GM12874 (cell line): Measurements from ENCODE around the gene PPAN.

Experiments used
- CTCF ChIP-seq: IDR thresholded peaks from 2 replicates; pipeline ENCODE4 v1.5.1; 2011; ENCODE audit warnings: low read depth, mild to moderate bottlenecking, control low read depth, low read length, moderate library complexity; ENCODE audit not compliant: insufficient read depth

PPAN gene

DNA sequence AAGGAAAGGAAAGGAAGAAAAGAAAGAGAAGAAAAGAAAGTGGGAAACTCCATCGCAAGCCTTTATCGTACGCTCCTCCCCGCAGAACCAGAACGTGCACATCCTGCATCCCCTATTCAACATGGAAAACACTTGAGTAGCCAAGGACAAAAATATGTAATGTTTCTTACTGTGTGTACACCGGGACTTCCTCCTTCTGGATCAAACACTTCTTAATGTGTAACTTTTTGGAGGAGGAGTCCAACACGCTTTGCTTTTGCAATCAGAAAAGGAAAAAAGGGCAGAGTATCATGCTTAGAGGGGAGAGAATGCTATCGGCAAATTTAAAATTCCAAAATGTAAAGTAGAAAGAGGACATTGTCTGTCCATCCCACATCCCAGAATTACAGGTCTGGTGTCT is 27.8 kb upstream of the PPAN start:
- no peak for TF ChIP-seq CTCF

DNA sequence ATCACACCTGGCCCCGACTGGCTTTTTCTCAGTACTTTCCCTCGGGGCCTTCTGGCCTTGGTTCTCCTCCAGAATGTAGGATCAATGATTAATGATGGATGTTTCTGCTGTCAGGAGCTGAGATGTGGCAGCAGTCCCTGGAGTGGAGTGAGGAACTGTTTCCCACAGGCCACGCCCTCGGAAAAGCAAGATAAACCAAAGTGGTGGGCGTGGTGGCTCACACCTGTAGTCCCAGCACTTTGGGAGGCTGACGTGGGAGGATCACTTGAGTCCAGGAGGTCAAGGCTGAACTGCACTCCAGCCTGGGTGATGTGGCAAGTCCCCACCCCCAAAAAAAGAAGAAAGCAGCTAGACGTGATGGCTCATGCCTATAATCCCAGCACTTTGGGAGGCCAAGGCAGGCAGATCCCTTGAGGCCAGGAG is 27.1 kb upstream of the PPAN start:
- TF ChIP-seq CTCF = no peak

DNA sequence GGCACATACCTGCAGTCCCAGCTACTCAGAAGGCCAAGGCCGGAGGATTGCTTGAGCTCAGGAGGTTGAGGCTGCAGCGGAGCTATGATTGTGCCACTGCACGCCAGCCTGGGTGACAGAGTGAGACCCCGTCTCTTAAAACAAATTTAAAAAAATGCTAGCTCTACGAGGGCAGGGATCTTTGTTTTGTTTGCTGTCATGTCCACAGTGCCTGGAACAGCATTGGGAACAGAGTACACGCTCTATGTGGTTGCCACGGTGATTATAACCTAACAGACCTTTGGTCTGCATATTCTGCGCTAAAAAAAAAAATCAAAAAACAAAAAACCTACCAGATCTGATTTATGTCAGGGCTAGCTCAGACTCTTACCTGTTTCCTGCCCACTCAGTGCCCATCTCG is 22.3 kb upstream of the PPAN start:
- TF ChIP-seq CTCF = no peak

DNA sequence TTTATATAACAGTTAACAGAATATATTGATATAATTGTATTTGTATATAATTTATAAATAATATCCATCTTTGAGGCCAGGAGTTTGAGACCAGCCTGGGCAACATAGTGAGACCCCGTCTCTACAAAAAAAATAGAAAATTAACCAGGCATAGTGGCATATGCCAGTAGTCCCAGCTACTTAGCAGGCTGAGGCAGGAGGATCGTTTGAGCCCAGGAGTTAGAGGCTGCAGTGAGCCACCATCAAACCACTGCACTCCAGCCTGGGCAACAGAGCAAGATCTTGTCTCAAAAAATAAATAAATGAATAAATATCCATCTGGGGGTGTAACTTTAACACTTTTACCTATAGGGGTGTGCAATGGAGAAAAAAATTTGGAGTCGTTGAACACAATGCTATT is 21.4 kb upstream of the PPAN start:
- no peak for TF ChIP-seq CTCF

DNA sequence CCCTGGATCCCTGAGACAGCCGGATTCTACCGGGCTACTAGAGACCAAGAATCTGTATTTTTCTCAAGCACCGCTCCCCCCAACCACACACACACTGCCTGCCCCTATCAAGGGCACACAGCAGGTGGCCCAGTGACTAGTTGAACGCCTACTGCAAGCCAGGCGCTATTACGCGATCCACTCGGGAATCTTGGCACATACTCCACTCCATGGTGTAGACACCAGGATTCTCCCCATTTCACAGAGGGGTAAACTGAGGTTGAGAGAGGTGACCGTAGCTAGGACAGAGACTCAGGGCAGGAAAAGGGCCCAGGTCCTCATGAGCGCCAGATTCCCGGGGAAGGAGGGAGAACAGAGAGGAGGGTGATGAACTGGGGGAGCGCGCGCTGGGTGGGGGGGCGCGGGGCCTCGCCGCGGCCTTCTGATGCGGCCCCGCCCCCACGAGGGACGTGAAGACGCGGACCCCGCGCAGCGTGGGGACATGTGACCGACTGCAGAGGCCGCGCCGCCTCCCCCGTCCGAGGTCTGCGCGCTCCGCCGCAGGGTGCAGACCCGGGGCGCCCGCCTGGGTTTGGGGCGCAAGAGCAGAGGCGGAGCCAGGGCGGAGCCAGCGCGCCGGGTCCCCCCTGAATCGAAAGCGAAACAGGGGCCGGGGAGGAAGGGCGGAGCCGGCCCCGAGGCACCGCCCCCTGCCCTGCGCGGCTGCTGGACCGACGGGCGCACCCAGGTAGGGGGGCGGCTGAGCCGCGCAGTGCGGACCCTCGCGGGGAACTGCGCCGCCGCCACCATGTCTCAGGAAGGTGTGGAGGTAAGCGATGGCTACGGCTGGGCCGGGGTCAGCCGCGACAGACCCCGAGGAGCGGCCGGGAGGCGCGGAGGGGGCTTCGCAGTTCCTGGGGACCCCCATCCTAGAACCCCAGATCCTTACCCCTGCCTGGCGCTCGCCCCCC is 20.2 kb upstream of the PPAN start, which contains the start of gene SHFL:
TSS of gene SHFL (plus strand) at position 677 of the 950 bp plus-strand sequence. CDS start at position 788, 111 bp downstream.
- TF ChIP-seq CTCF = no peak

DNA sequence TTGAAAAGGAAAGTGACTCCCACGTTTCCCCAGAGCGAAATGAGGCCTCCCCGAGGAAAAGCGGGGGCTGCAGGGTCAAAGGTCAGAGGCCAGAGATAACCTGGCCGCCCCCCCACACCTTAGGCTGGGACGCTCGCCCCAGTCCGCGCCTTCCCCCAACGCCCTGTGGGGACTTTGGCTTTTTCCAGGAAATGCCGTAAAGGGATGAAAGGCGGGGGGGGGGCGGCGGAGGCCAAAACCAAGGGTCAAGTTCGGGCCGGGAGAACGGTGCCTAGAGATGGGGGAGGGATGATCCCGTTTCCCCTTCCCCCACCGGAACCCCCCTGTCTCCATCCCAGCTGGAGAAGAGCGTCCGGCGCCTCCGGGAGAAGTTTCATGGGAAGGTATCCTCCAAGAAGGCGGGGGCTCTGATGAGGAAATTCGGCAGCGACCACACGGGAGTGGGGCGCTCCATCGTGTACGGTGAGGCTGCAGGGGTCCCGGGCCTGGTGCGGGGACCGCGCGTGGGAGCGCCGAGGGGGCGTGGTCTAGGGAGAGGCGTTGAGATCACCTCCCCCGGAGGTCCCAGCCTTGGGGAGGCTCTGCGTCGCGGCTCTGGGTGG is 19.5 kb upstream of the PPAN start:
- TF ChIP-seq CTCF = no peak

DNA sequence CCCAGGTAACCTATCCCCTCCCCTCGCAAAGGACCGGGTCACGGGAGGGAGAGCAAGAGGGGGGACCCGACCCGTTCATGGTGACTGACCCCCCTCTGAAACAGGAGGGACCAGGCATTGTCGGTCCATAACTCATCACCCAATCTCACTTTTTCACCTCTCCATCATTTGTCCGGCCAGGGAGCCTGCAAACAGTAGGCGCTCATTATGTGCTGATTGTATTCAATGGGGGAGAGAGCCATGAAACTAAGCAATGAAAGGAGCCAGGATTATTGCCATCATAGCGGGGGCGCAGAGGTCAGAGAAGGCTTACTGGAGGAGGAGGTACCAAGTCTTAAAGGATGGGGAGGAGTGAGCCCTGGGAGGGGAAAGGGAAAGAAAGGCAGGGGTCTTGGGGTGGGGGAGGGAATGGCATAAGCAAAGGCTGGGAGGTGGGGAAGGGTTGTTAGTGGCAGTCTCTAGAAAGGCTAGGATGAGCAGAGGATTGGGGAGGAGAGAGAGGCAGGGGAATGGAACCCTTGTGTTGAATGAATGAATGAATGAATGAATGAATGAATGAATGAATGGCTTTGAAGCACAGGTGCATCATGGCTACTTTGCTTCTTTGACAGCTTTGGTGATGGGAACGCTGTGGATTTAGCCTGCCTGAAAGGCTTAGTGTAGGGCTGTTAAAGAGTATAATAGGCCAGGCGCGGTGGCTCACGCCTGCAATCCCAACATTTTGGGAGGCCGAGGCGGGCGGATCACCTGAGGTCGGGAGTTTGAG is 18.7 kb upstream of the PPAN start:
- TF ChIP-seq CTCF = no peak
